Measurements from ENCODE around the gene NUCB1.

Gene NUCB1

DNA sequence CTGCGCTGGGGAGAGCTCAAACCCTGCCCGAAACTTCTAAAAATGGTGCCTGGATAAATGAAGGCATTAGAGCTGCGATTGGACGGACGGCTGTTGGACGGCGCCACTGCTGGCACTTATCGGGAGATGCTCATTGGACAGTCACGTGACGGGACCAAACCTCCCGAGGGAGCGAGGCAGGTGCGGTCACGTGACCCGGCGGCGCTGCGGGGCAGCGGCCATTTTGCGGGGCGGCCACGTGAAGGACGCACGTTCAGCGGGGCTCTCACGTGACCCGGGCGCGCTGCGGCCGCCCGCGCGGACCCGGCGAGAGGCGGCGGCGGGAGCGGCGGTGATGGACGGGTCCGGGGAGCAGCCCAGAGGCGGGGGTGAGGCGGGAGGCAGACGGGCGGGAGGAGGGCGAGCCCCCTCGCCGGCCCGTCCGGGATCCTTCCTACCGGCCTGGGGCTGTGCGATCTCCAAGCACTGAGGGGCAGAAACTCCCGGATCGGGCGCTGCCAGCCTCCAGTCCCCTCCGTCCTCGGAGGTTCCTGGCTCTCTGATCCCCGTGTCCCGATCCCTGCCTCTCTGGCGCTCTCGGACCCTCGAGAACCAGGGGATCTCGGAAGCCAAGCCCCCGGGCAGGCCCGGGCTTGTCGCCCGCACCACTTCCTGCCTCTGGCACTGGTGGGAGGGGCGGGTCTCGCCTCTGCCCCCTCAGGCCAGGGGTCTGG lies 54.6 kb downstream of the NUCB1 start, which contains the start of gene BAX:
BAX (plus strand) TSS at position 281 of the 713 bp plus-strand sequence; CDS start at position 335, 54 bp downstream.
- peak; percentile 53 for TF ChIP-seq POLR2A (IDR thresholded peaks at IDR 0.05; ENCODE audit: extremely low read depth, insufficient read length)
- no peak for TF ChIP-seq CTCF (IDR thresholded peaks at IDR 0.05; ENCODE audit: low read depth, low read length)
- TF ChIP-seq, protein P1, sequence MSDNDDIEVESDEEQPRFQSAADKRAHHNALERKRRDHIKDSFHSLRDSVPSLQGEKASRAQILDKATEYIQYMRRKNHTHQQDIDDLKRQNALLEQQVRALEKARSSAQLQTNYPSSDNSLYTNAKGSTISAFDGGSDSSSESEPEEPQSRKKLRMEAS (IDR thresholded peaks at IDR 0.05; ENCODE audit: low read depth, low read length), result peak; percentile 99
- TF ChIP-seq MYC (IDR thresholded peaks at IDR 0.05; ENCODE audit: low read depth, low read length), result peak; percentile 92
- DNase-seq (ENCODE audit: low read depth), result peak; percentile 96

DNA sequence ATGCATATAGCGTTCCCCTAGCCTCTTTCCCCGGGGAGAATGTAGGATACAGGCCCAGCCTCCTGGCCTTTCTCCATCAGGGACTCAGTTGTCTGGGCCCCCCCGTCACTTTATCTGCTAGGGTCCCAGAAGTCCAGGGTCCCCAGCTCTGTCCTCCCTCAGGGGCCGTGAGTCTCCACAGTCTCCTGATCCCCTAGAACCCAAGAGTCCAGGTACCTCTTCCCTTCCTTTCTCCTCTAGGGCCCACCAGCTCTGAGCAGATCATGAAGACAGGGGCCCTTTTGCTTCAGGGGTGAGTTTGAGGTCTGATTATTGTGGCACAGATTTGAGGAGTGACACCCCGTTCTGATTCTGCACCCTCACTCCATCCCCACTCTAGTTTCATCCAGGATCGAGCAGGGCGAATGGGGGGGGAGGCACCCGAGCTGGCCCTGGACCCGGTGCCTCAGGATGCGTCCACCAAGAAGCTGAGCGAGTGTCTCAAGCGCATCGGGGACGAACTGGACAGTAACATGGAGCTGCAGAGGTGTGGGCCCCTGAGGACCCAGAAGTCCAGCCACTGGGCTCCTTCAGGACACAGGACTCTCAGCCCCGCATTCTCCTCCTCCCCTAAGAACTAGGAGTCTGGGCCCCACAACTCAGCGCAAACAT lies 55.3 kb downstream of the NUCB1 start:
- TF ChIP-seq, protein P1 (IDR thresholded peaks at IDR 0.05; ENCODE audit: low read depth, low read length), result no peak
- TF ChIP-seq POLR2A (IDR thresholded peaks at IDR 0.05; ENCODE audit: extremely low read depth, insufficient read length) (no peak), MYC (IDR thresholded peaks at IDR 0.05; ENCODE audit: low read depth, low read length) (no peak), CTCF (IDR thresholded peaks at IDR 0.05; ENCODE audit: low read depth, low read length) (no peak)
- no peak for DNase-seq (ENCODE audit: low read depth)
- H3K4me3 ChIP-seq (ENCODE audit: low read depth, low read length), result peak overlapping the region; percentile 82

More for the DNA sequence above, 54.6 kb downstream of the NUCB1 start, which contains the start of gene BAX:
- peak within 1 kb of the TSS; percentile 82 for H3K4me3 ChIP-seq (ENCODE audit: low read depth, low read length)

GRCh38 chr19:48958006-48958405 lies 57.9 kb downstream of the NUCB1 start:
- DNase-seq (ENCODE audit: low read depth), result no peak
- no peak overlapping the region for H3K4me3 ChIP-seq (ENCODE audit: low read depth, low read length)
- TF ChIP-seq CTCF (IDR thresholded peaks at IDR 0.05; ENCODE audit: low read depth, low read length) (no peak), MYC (IDR thresholded peaks at IDR 0.05; ENCODE audit: low read depth, low read length) (no peak), POLR2A (IDR thresholded peaks at IDR 0.05; ENCODE audit: extremely low read depth, insufficient read length) (no peak)
- TF ChIP-seq, protein P1 (IDR thresholded peaks at IDR 0.05; ENCODE audit: low read depth, low read length), result no peak

DNA sequence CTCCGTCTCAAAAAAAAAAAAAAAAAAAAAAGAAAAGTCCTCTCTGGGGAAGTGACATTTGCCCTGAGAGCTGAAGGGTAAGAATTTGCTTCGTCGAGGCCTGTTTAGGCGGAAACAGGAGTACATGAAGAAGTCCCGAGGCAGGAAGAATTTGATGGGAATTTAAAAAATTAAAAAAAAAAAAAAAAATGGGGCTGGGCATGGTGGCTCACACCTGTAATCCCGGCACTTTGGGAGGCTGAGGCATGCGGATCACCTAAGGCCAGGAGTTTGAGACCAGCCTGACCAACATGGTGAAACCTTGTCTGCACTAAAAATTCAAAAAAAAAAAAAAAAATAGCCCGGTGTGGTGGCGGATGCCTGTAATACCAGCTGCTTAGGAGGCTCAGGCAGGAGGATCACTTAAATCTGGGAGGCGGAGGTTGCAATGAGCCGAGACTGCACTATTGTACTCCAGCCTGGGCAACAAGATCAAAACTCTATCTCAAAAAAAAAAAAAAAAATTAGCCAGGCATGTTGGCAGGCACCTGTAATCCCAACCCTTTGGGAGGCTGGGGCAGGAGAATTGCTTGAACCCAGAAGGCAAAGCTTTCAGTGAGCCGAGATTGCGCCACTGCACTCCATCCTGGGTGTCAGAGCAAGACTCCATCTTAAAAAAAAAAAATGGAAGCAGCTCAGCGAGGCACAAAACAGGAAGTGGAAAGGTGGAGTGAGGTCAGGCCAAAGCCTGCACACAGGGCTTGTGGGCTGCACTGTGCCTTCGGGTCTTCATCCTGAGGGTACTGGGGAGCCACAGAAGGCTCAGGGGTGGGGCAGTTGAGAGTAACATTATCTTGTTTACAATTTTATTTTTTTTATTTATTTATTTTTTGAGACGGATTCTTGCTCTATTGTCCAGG lies 59.5 kb downstream of the NUCB1 start:
- no peak overlapping the region for H3K4me3 ChIP-seq (ENCODE audit: low read depth, low read length)
- DNase-seq (ENCODE audit: low read depth), result peak; percentile 79
- no peak for TF ChIP-seq POLR2A (IDR thresholded peaks at IDR 0.05; ENCODE audit: extremely low read depth, insufficient read length)
- TF ChIP-seq MYC (IDR thresholded peaks at IDR 0.05; ENCODE audit: low read depth, low read length), result no peak
- TF ChIP-seq CTCF (IDR thresholded peaks at IDR 0.05; ENCODE audit: low read depth, low read length), result no peak
- TF ChIP-seq, protein P1 (IDR thresholded peaks at IDR 0.05; ENCODE audit: low read depth, low read length), result no peak

GRCh38 chr19:48961051-48961649 lies 61.0 kb downstream of the NUCB1 start:
- no peak for DNase-seq (ENCODE audit: low read depth)
- H3K4me3 ChIP-seq (ENCODE audit: low read depth, low read length), result no peak overlapping the region
- no peak for TF ChIP-seq CTCF (IDR thresholded peaks at IDR 0.05; ENCODE audit: low read depth, low read length)
- TF ChIP-seq, protein P1 (IDR thresholded peaks at IDR 0.05; ENCODE audit: low read depth, low read length), result no peak
- no peak for TF ChIP-seq POLR2A (IDR thresholded peaks at IDR 0.05; ENCODE audit: extremely low read depth, insufficient read length)
- no peak for TF ChIP-seq MYC (IDR thresholded peaks at IDR 0.05; ENCODE audit: low read depth, low read length)
